Heart left ventricle (tissue), 16 donors: ENCODE data around the gene EFEMP2. TPM values are rescaled to one million over a fixed set of nuclear protein-coding genes. Genes with fewer than 3 reads are reported as not detected.

Experiments used
- ATAC-seq, 4 donors: fragments of 200-7000 bp; cut with Tn5 transposase; one replicate each; pipeline ENCODE4 v1.9.1; 2020 to 2022; ENCODE audit warnings: moderate library complexity in 4 of 4, mild to moderate bottlenecking in 3 of 4, moderate number of reproducible peaks in 1 of 4
- DNase-seq, 5 donors: peaks; one replicate each; pipeline ENCODE4 v3.0.0-alpha.2; 2020
- H3K27ac ChIP-seq, 12 donors: fragments of 200-600 bp; sonication (generic) in 4 of 12; one replicate each; pipeline versions ENCODE4 v1.5.0 to v1.8.0; 2016 to 2022; ENCODE audit warnings: mild to moderate bottlenecking in 2 of 12
- H3K27me3 ChIP-seq, 9 donors: fragments of 200-600 bp; sonication (generic) in 2 of 9; one replicate each; pipeline versions ENCODE4 v1.5.1 to v1.8.0; 2016 to 2022; ENCODE audit warnings: mild to moderate bottlenecking in 3 of 9
- H3K36me3 ChIP-seq, 9 donors: fragments of 200-600 bp; sonication (generic) in 2 of 9; one replicate each; pipeline versions ENCODE4 v1.5.0 to v1.8.0; 2018 to 2022; ENCODE audit warnings: mild to moderate bottlenecking in 2 of 9
- H3K4me1 ChIP-seq, 12 donors: fragments of 200-600 bp; sonication (generic) in 4 of 12; one replicate each; pipeline versions ENCODE4 v1.5.0 to v1.8.0; 2016 to 2022; ENCODE audit warnings: mild to moderate bottlenecking in 3 of 12
- H3K4me3 ChIP-seq, 12 donors: fragments of 200-600 bp; sonication (generic) in 4 of 12; one replicate each; pipeline versions ENCODE4 v1.5.0 to v1.8.0; 2017 to 2022; ENCODE audit warnings: mild to moderate bottlenecking in 9 of 12, moderate library complexity in 4 of 12
- H3K9me3 ChIP-seq, 12 donors: fragments of 200-600 bp; sonication (generic) in 4 of 12; one replicate each; pipeline versions ENCODE4 v1.5.0 to v1.8.0; 2016 to 2022; ENCODE audit warnings: mild to moderate bottlenecking in 1 of 12
- CTCF ChIP-seq, 12 donors: fragments of 200-600 bp; sonication (generic) in 4 of 12; IDR thresholded peaks; one replicate each; pipeline versions ENCODE4 v1.5.0 to v1.8.0; 2018 to 2022; ENCODE audit warnings: antibody characterized with exemption in 12 of 12, mild to moderate bottlenecking in 5 of 12
- POLR2A ChIP-seq, 2 donors: fragments of 450-650 bp; IDR thresholded peaks; one replicate each; pipeline ENCODE4 v1.6.1; 2017; ENCODE audit warnings: antibody characterized with exemption in 2 of 2, mild to moderate bottlenecking in 2 of 2, moderate library complexity in 2 of 2
- WGBS, 4 donors: extraction: QIAGEN DNeasy Blood & Tissue Kit in 2 of 4; methylation state at CpG; one replicate each; pipeline versions ENCODE4 v1.1.5 to v1.1.7; 2013 to 2018; 5-methylcytosine and 5-hydroxymethylcytosine counted together
- intact Hi-C, 10 donors: fragments of 100-400 bp; cut with DNase I; formaldehyde crosslinking; loops; one replicate each; pipeline versions ENCODE4 v1.11.1 to v1.14.2; 2022
- polyA plus RNA-seq, 2 donors: library from polyadenylated mRNA; stranded (reverse); fragments of 200-250 nt; gene quantifications; one replicate each; pipeline ENCODE4 v1.2.3, GENCODE V29; 2013
- total RNA-seq, 9 donors: library from RNA; depleted of rRNA in 2 of 9; stranded (reverse); fragments of >200 nt in 2 of 9; fragmentation: NEBNext Ultra II Directional in 3 of 9; extraction: Animal tissue kit (Norgen Biotek cat#: 25700) in 3 of 9; gene quantifications; one replicate each; pipeline versions ENCODE4 v1.1.0 to v1.2.4, GENCODE V29; 2016 to 2023
- donor health status: ischemic (EF 13 %, LVEDD 7.1; RV severe dilation, severe dysfunction).
- donor health status: healthy with polysubstance abuse.
- donor health status: DM: no; HTN: yes; CAD: no.
- donor health status: DM: no; HTN: no; CAD: no.
- donor health status: ischemic (EF 25% LVEDD 6.9; RV normal size, moderate dysfunction).
- donor health status: ischemic (EF 25% LVEDD 5.7; RV mildly dilated, moderate dysfunction).
- donor health status: healthy.
- donor health status: DM: yes; HTN: yes; CAD: no.
- donor health status: ischemic (EF 35%, LVEDD 5.7; RV mildly dilated, moderate dysfunction).
- donor health status: nonischemic (EF 11% LVEDD 7.7; RV severe dilation, severe dysfunction).
- donor health status: DM: yes; HTN: yes; CAD: no.
- donor health status: PGD.
- donor health status: ischemic (EF 29% LVEDD 5.4; RV normal size, mild dysfunction).
- donor health status: nonischemic (EF 23%, LVEDD 6.1; RV moderate dilation, normal function).

The EFEMP2 gene
- total and polyA plus RNA-seq, 11 donors: 43.6 to 123 (median 88.4) TPM

- peaks cover 0 to 15% (median 0%) of the 10 kb centered on the region in 9 donors for H3K27me3 ChIP-seq
- DNase-seq (no peak), ATAC-seq (no peak)
- intact Hi-C loops: no loop called here
- peaks cover 0 to 38% (median 24%) of the 10 kb centered on the region in 12 donors for H3K4me1 ChIP-seq
- 24 to 60% (median 32%) methylated on average over 13 to 28 of the region's 28 CpGs for WGBS, 4 donors
- peak overlapping the region in 5 of 12 donors; percentile 63 to 82 (median 69) for H3K27ac ChIP-seq
- no peak for TF ChIP-seq CTCF (IDR thresholded peaks at IDR 0.05)
- TF ChIP-seq POLR2A (IDR thresholded peaks at IDR 0.05): no peak
- no peaks in the 10 kb centered on the region for H3K36me3 ChIP-seq
- H3K4me3 ChIP-seq: peak overlapping the region; percentile 41 to 81 (median 61)
- H3K9me3 ChIP-seq: no peaks in the 10 kb centered on the region
Measured at GRCh38 chr11:65898656-65899355, 26.2 kb upstream of the EFEMP2 start.

DNA sequence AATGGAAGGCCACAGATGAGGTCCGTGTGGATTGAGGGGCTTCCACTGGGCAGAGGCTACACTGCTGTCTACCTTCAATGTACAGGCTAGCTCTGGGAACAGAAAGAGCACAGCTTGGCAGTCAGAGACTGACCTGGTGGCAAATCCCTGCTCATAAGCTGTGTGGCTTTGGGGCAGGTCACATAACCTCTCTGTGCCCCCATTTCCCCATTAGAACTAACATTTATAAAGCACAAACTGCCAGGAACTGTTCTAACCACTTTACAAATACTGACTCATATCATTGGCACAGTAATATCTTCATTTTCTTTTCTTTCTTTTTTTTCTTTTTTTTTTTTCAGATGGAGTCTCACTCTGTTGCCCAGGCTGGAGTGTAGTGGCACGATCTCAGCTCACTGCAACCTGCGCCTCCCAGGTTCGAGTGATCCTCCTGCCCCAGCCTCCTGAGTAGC lies 24.4 kb upstream of the EFEMP2 start:
- Histone ChIP-seq H3K27me3 (peaks cover 0 to 15% (median 0%) of the 10 kb centered on the region in 9 donors), H3K4me3 (no peak overlapping the region), H3K4me1 (peaks cover 7 to 56% (median 40%) of the 10 kb centered on the region in 12 donors), H3K27ac (no peak overlapping the region), H3K9me3 (no peaks in the 10 kb centered on the region), H3K36me3 (no peaks in the 10 kb centered on the region)
- intact Hi-C loops: no loop called here
- WGBS, 4 donors: 93 to 95% (median 94%) methylated on average over 4 of the region's 4 CpGs
- TF ChIP-seq POLR2A (IDR thresholded peaks at IDR 0.05): no peak
- no peak for TF ChIP-seq CTCF (IDR thresholded peaks at IDR 0.05)
- DNase-seq (no peak), ATAC-seq (no peak)

DNA sequence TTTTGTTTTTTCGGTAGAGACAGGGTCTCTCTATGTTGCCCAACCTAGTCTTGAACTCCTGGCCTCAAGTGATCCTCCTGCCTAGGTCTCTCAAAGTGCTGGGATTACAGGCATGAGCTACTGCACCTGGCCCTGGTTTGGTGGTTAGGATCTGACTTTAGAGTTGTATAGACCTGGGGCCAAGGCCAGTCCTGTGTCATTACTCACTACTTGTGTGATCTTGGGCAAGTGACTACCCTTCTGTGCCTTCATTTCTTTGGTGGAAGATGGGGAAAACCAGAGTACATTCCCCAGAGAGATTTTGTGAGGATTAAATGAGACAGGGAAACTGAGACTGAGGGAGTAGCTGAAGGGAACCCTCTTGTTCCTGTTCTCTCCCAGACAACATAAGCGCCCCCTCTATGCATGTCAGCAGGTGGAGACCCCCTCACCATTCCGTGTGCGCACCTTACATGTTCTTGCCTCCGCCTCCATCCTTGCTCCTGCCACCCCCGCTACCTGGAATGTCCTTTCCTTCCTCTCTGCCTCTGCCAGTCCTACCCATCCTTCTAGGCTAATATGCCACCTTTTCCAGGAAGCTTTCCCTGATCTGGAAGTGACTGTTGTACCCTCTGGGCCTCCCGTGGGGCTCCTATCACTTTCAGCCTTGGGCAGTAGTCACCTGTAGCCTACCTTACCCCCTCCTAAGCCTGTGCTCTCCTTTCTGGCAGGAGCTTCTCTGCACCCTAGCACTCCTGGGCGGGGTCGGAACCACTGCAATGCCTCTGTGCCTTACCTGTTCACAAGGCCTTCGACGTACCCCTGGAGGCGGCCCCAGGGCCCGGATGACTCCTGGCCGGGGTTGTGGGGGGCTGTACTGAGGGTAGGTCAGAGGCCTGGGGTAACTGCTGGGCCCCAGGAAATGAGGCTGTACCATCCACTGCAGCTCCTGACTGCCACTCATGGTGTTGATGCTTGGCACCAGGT lies 23.7 kb upstream of the EFEMP2 start:
- 93 to 97% (median 95%) methylated on average over 12 to 14 of the region's 14 CpGs for WGBS, 4 donors
- H3K4me3 ChIP-seq: no peak overlapping the region
- TF ChIP-seq CTCF (IDR thresholded peaks at IDR 0.05) (no peak), POLR2A (IDR thresholded peaks at IDR 0.05) (no peak)
- peaks cover 0 to 15% (median 0%) of the 10 kb centered on the region in 9 donors for H3K27me3 ChIP-seq
- no peaks in the 10 kb centered on the region for H3K9me3 ChIP-seq
- intact Hi-C loops: no loop called here
- no peaks in the 10 kb centered on the region for H3K36me3 ChIP-seq
- ATAC-seq (no peak), DNase-seq (peak in 1 of 5 donors; percentile 51)
- no peak overlapping the region for H3K27ac ChIP-seq
- peaks cover 9 to 63% (median 43%) of the 10 kb centered on the region in 12 donors for H3K4me1 ChIP-seq
